Tibial nerve (tissue), 4 donors: ENCODE results near the gene REEP2. TPM values are rescaled to one million over a fixed set of nuclear protein-coding genes. Genes with fewer than 3 reads are reported as not detected.

Source experiments
- DNase-seq, 2 donors: peaks; one replicate each; pipeline ENCODE4 v3.0.0-alpha.2; 2019; ENCODE audit warnings: low spot score in 2 of 2
- H3K27ac ChIP-seq, 4 donors: fragments of 200-600 bp; sonication (generic) in 3 of 4; one replicate each; pipeline ENCODE4 v1.5.1; 2017 to 2019; ENCODE audit warnings: mild to moderate bottlenecking in 1 of 4
- H3K27me3 ChIP-seq, 2 donors: fragments of 200-600 bp; sonication (generic) in 1 of 2; one replicate each; pipeline versions ENCODE4 v1.5.1 to v1.6.0; 2017 to 2019
- H3K36me3 ChIP-seq, 3 donors: fragments of 200-600 bp; sonication (generic); one replicate each; pipeline ENCODE4 v1.5.1; 2018 to 2019
- H3K4me1 ChIP-seq, 4 donors: fragments of 200-600 bp; sonication (generic) in 3 of 4; one replicate each; pipeline ENCODE4 v1.5.1; 2017 to 2019
- H3K4me3 ChIP-seq, 4 donors: fragments of 200-600 bp; sonication (generic) in 3 of 4; one replicate each; pipeline ENCODE4 v1.5.1; 2017 to 2019; ENCODE audit warnings: mild to moderate bottlenecking in 1 of 4, moderate library complexity in 1 of 4
- H3K9me3 ChIP-seq, 4 donors: fragments of 200-600 bp; sonication (generic) in 3 of 4; one replicate each; pipeline ENCODE4 v1.5.1; 2017 to 2019
- CTCF ChIP-seq, 5 experiments: fragments of 200-600 bp in 3 of 5; fragments of 450-650 bp in 2 of 5; sonication (generic) in 3 of 5; IDR thresholded peaks; one replicate each; pipeline ENCODE4 v1.5.1; 2016 to 2019; ENCODE audit warnings: antibody characterized with exemption in 5 of 5, mild to moderate bottlenecking in 3 of 5, moderate library complexity in 2 of 5
- EP300 ChIP-seq, 2 donors: sonication (generic); formaldehyde crosslinking; IDR thresholded peaks; one replicate each; pipeline ENCODE4 v1.6.1; 2017; ENCODE audit warnings: antibody characterized with exemption in 2 of 2, mild to moderate bottlenecking in 1 of 2
- POLR2A ChIP-seq, 2 donors: fragments of 450-650 bp; IDR thresholded peaks; one replicate each; pipeline ENCODE4 v1.6.1; 2017; ENCODE audit warnings: antibody characterized with exemption in 2 of 2, mild to moderate bottlenecking in 2 of 2, moderate library complexity in 2 of 2
- WGBS, 2 donors: methylation state at CpG; one replicate each; pipeline ENCODE4 v1.1.5; 2018; 5-methylcytosine and 5-hydroxymethylcytosine counted together
- total RNA-seq, 4 donors: library from RNA; depleted of rRNA; stranded (reverse); fragments of >200 nt; gene quantifications; one replicate each; pipeline ENCODE4 v1.1.0, GENCODE V29; 2016

Gene REEP2
- total RNA-seq, 4 donors from 2014 or later: 5.7 to 8.1 (median 7.5) TPM

- TF ChIP-seq POLR2A (IDR thresholded peaks at IDR 0.05) (no peak), CTCF (IDR thresholded peaks at IDR 0.05) (no peak)
- no peaks in the 10 kb centered on the region for H3K27me3 ChIP-seq
- no peak for DNase-seq
- no peaks in the 10 kb centered on the region for H3K36me3 ChIP-seq
- peaks cover 0 to 10% (median 2%) of the 10 kb centered on the region in 4 donors for H3K4me1 ChIP-seq
- no peak overlapping the region for H3K27ac ChIP-seq
- WGBS, 2 donors: 69 to 74% methylated on average over 9 of the region's 9 CpGs
- H3K9me3 ChIP-seq: no peaks in the 10 kb centered on the region
- H3K4me3 ChIP-seq: no peak overlapping the region
Observed at GRCh38 chr5:138448481-138449398, 9.9 kb downstream of the REEP2 start.

- Histone ChIP-seq H3K4me3 (peak overlapping the region in 1 of 4 donors; percentile 3), H3K4me1 (peaks cover 0 to 10% (median 2%) of the 10 kb centered on the region in 4 donors), H3K36me3 (no peaks in the 10 kb centered on the region), H3K9me3 (no peaks in the 10 kb centered on the region), H3K27ac (peak overlapping the region in 1 of 4 donors; percentile 44), H3K27me3 (no peaks in the 10 kb centered on the region)
- DNase-seq: peak; percentile 81 to 94
- TF ChIP-seq POLR2A (IDR thresholded peaks at IDR 0.05) (no peak), CTCF (IDR thresholded peaks at IDR 0.05) (peak; percentile 93 to 97 (median 96))
- 7 to 13% methylated on average over 19 to 21 of the region's 22 CpGs for WGBS, 2 donors
Observed at GRCh38 chr5:138449501-138450239, 10.8 kb downstream of the REEP2 start.

- H3K36me3 ChIP-seq: no peaks in the 10 kb centered on the region
- WGBS, 2 donors: 91 to 92% methylated on average over 5 of the region's 5 CpGs
- no peaks in the 10 kb centered on the region for H3K9me3 ChIP-seq
- no peak for TF ChIP-seq EP300 (IDR thresholded peaks at IDR 0.05)
- no peak for TF ChIP-seq POLR2A (IDR thresholded peaks at IDR 0.05)
- no peak for TF ChIP-seq CTCF (IDR thresholded peaks at IDR 0.05)
- no peak for DNase-seq
- no peaks in the 10 kb centered on the region for H3K27me3 ChIP-seq
- H3K4me3 ChIP-seq: no peak overlapping the region
- no peak overlapping the region for H3K27ac ChIP-seq
- H3K4me1 ChIP-seq: peaks cover 0 to 10% (median 2%) of the 10 kb centered on the region in 4 donors
Observed at GRCh38 chr5:138450971-138451370, 12.1 kb downstream of the REEP2 start.

GRCh38 chr5:138452720-138453119 is 13.9 kb downstream of the REEP2 start:
- DNase-seq: no peak

More at GRCh38 chr5:138452720-138453119, 13.9 kb downstream of the REEP2 start:
- no peaks in the 10 kb centered on the region for H3K36me3 ChIP-seq
- WGBS, 2 donors: 76 to 95% methylated on average over 6 of the region's 6 CpGs
- no peak for TF ChIP-seq EP300 (IDR thresholded peaks at IDR 0.05)
- TF ChIP-seq CTCF (IDR thresholded peaks at IDR 0.05): no peak
- TF ChIP-seq POLR2A (IDR thresholded peaks at IDR 0.05): no peak
- H3K27ac ChIP-seq: no peak overlapping the region
- H3K4me1 ChIP-seq: peaks cover 0 to 11% (median 4%) of the 10 kb centered on the region in 4 donors
- H3K27me3 ChIP-seq: no peaks in the 10 kb centered on the region
- no peak overlapping the region for H3K4me3 ChIP-seq
- no peaks in the 10 kb centered on the region for H3K9me3 ChIP-seq
